MM.1S (cell line): ENCODE results near the gene OR2A25.

Experiments
- EZH2 ChIP-seq: fragments of 300-600 bp; sonication (generic); optimal IDR thresholded peaks from 2 replicates; pipeline ENCODE3; 2017; ENCODE audit warnings: low read depth, mild to moderate bottlenecking, antibody characterized with exemption, low read length, mixed read lengths
- EZH2phosphoT487 ChIP-seq: fragments of 300-600 bp; sonication (generic); IDR thresholded peaks from 2 replicates; pipeline ENCODE4 v1.6.1; 2018; ENCODE audit warnings: antibody characterized with exemption, low read length
- TF ChIP-seq, protein P1 (sequence below): fragments of 300-600 bp; sonication (generic); IDR thresholded peaks from 2 replicates; pipeline ENCODE4 v1.5.1; 2016; ENCODE audit warnings: antibody characterized with exemption, low read length, mixed read lengths

DNA sequence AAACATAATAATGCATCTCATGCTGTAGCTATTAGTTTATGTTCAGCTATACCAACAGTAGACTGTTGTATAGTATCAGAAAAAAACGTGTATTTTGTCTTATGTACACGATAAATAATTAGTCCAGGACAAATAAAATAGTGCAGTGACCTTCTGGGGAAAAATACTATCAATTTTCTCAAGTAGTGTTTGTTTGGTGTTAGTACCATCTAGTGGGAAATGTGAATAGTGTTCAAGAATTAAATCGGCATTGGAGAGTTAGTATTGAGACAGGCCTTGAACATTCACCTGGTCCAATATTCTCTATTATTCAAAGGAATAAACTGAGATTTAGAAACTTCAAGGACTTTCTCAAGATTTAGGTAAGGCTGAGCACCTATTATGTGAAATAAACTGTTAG is 42.5 kb upstream of the OR2A25 start:
- TF ChIP-seq, protein P1, sequence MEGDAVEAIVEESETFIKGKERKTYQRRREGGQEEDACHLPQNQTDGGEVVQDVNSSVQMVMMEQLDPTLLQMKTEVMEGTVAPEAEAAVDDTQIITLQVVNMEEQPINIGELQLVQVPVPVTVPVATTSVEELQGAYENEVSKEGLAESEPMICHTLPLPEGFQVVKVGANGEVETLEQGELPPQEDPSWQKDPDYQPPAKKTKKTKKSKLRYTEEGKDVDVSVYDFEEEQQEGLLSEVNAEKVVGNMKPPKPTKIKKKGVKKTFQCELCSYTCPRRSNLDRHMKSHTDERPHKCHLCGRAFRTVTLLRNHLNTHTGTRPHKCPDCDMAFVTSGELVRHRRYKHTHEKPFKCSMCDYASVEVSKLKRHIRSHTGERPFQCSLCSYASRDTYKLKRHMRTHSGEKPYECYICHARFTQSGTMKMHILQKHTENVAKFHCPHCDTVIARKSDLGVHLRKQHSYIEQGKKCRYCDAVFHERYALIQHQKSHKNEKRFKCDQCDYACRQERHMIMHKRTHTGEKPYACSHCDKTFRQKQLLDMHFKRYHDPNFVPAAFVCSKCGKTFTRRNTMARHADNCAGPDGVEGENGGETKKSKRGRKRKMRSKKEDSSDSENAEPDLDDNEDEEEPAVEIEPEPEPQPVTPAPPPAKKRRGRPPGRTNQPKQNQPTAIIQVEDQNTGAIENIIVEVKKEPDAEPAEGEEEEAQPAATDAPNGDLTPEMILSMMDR: peak; percentile 26; the same call in 1 of the 2 replicates
- TF ChIP-seq EZH2phosphoT487 (no peak), EZH2 (no peak)
